ENCODE measurements around the gene SHKBP1. TPM values are rescaled to one million over a fixed set of nuclear protein-coding genes. Genes with fewer than 3 reads are reported as not detected.

SHKBP1 gene
- total and polyA plus RNA-seq, 2 of the 8 experiments (the other 6 are each of a cell fraction or from before 2014, with no cell fraction given) = 74.6 to 98.8 TPM

- Histone ChIP-seq H3K23ac (ENCODE audit: insufficient read length) (no peak overlapping the region), H3K79me2 (ENCODE audit: control insufficient read depth in 1 of 2, insufficient read depth in 2 of 2, low read length in 2 of 2) (no peaks in the 10 kb centered on the region), H3K4me3 (ENCODE audit: extremely low read depth in 1 of 4, insufficient read depth in 2 of 4, low read depth in 3 of 4, low read length in 4 of 4) (no peak overlapping the region), H2BK20ac (ENCODE audit: low read length) (no peak overlapping the region), H3K18ac (ENCODE audit: extremely low read depth, low read length) (no peak overlapping the region), H2BK5ac (ENCODE audit: low read depth, low read length) (no peak overlapping the region), H2AK5ac (ENCODE audit: low read depth, low read length) (no peak overlapping the region), H2BK12ac (ENCODE audit: low read depth, low read length) (no peak overlapping the region), H3K23me2 (ENCODE audit: low read depth, low read length) (peaks cover 7% of the 10 kb centered on the region; the same call in 1 of the 2 replicates), H3K4ac (replicated peaks; ENCODE audit: insufficient read length, low read depth, low read length) (no peak overlapping the region), H4K5ac (ENCODE audit: insufficient read length, low read depth, low read length) (no peak overlapping the region), H3K36me3 (ENCODE audit: control insufficient read depth in 2 of 4, insufficient read depth in 4 of 4, low read length in 3 of 4) (no peaks in the 10 kb centered on the region), H4K8ac (ENCODE audit: extremely low read depth, insufficient read depth, low read length) (no peak overlapping the region), H4K20me1 (replicated peaks in 1 of 2; ENCODE audit: control insufficient read depth in 1 of 2, insufficient read depth in 2 of 2, low read length in 2 of 2) (peaks cover 0 to 1% of the 10 kb centered on the region in 2 experiments), H2BK120ac (replicated peaks; ENCODE audit: low read depth, low read length) (no peak overlapping the region), H3K9ac (replicated peaks in 1 of 4; ENCODE audit: extremely low read depth in 1 of 4, low read depth in 3 of 4, low read length in 3 of 4) (no peak overlapping the region), H3K4me2 (ENCODE audit: insufficient read depth in 1 of 2, low read depth in 2 of 2, low read length in 2 of 2) (no peak overlapping the region), H3K27ac (ENCODE audit: low read depth, low read length) (no peak overlapping the region), H3K9me3 (ENCODE audit: insufficient read depth in 2 of 2, low read depth in 1 of 2, low read length in 1 of 2) (no peaks in the 10 kb centered on the region), H3K4me1 (replicated peaks in 1 of 4; ENCODE audit: control insufficient read depth in 3 of 4, insufficient read depth in 4 of 4, low read length in 3 of 4) (peaks cover 0 to 5% (median 2%) of the 10 kb centered on the region in 4 experiments; a peak in 4 of 7 replicates), H2BK15ac (ENCODE audit: low read length) (no peak overlapping the region), H3K79me1 (ENCODE audit: low read depth, low read length) (no peaks in the 10 kb centered on the region), H3K56ac (replicated peaks; ENCODE audit: insufficient read length, low read depth, low read length) (no peak overlapping the region), H3K27me3 (replicated peaks in 1 of 4; ENCODE audit: control insufficient read depth in 3 of 4, extremely low read depth in 1 of 4, insufficient read depth in 3 of 4, low read length in 3 of 4) (peaks cover 7 to 46% (median 41%) of the 10 kb centered on the region in 4 experiments), H2AFZ (ENCODE audit: low read length) (no peak overlapping the region), H4K91ac (replicated peaks; ENCODE audit: insufficient read length, low read length) (no peak overlapping the region), H3K14ac (ENCODE audit: insufficient read length) (no peak overlapping the region)
- no peak for DNase-seq (ENCODE audit: low read depth in 1 of 2, low spot score in 2 of 2)
- CTCF ChIA-PET (ENCODE audit: partially characterized antibody) = interaction anchor here (0.7 to 9.2 kb wide), 9 partner anchors 14 to 89 kb away, joined by 3 to 95 read pairs (median 4); no protein-coding TSS in a partner anchor
- TF ChIP-seq KDM1A (IDR thresholded peaks at IDR 0.05; ENCODE audit: borderline replicate concordance, low read length) = 0 out of 2 replicates have a peak, but pooled peaks have one; percentile 55
- no peak for TF ChIP-seq POLR2A (IDR thresholded peaks at IDR 0.05; ENCODE audit: control extremely low read depth in 1 of 2, low read depth in 2 of 2, low read length in 2 of 2)
- POLR2A ChIA-PET (ENCODE audit: partially characterized antibody) = interaction anchor here (1.0 to 2.0 kb wide), 2 partner anchors 13 to 18 kb away, joined by 3 to 5 read pairs; no protein-coding TSS in a partner anchor
- FAIRE-seq = no peak
- WGBS, 2 experiments (ENCODE audit: extremely low coverage in 1 of 2, insufficient coverage in 1 of 2, insufficient read length in 1 of 2, insufficient replicate concordance in 2 of 2, low coverage in 1 of 2, low lambda C conversion rate in 2 of 2, missing lambda C conversion rate in 1 of 2) = 89% methylated on average over 3 of the region's 3 CpGs; no CpG with 5 or more reads in 1 of the 2 experiments
These were observed 23.8 kb upstream of the SHKBP1 start for GRCh38 chr19:40552848-40553247.
